ENCODE data around the gene ZNF614.
"Not testable (repeated sequence)": the region's sequence is repeated elsewhere in the genome, so short reads cannot be mapped to it uniquely, and the experiment has no call there.

The ZNF614 gene

GRCh38 chr19:51986309-51987291 is 41.6 kb downstream of the ZNF614 start, which contains the start of gene ZNF350:
Gene ZNF350, minus strand, starts transcription at chr19:51986840. Its CDS starts 12,480 bp downstream, at chr19:51974360.
- peak; percentile 59 to 72 for DNase-seq (ENCODE audit: low read depth in 2 of 2)

GRCh38 chr19:51983361-51983760 is 44.8 kb downstream of the ZNF614 start:
- no peak for DNase-seq (ENCODE audit: low read depth in 2 of 2)

GRCh38 chr19:51980926-51981325 is 47.3 kb downstream of the ZNF614 start:
- not testable (repeated sequence) for DNase-seq (ENCODE audit: low read depth in 2 of 2)

GRCh38 chr19:51980116-51980736 is 48.0 kb downstream of the ZNF614 start:
- no peak for DNase-seq (ENCODE audit: low read depth in 2 of 2)

- DNase-seq (ENCODE audit: low read depth in 2 of 2) = no peak
These were observed 49.3 kb downstream of the ZNF614 start for GRCh38 chr19:51978882-51979281.

GRCh38 chr19:51977346-51977745 is 50.8 kb downstream of the ZNF614 start:
- no peak for DNase-seq (ENCODE audit: low read depth in 2 of 2)

GRCh38 chr19:51976852-51977251 is 51.3 kb downstream of the ZNF614 start:
- DNase-seq (ENCODE audit: low read depth in 2 of 2) = no peak

GRCh38 chr19:51975787-51976186 is 52.4 kb downstream of the ZNF614 start:
- not testable (repeated sequence) for DNase-seq (ENCODE audit: low read depth in 2 of 2)

GRCh38 chr19:51971624-51972023 is 56.6 kb downstream of the ZNF614 start:
- no peak for DNase-seq (ENCODE audit: low read depth in 2 of 2)

- no peak for DNase-seq (ENCODE audit: low read depth in 2 of 2)
These were observed 57.5 kb downstream of the ZNF614 start for GRCh38 chr19:51970718-51971117.

- no peak for DNase-seq (ENCODE audit: low read depth in 2 of 2)
These were observed 62.6 kb downstream of the ZNF614 start for GRCh38 chr19:51965583-51965982.

Data from stimulated activated CD4-positive, alpha-beta T cell treated with anti-CD3 and anti-CD28 coated beads, Interleukin-1b, Interleukin-23, amount 100 ng/mL, for 1 hour (primary cell).